ENCODE data around the gene TSHZ2.

TSHZ2 gene

DNA sequence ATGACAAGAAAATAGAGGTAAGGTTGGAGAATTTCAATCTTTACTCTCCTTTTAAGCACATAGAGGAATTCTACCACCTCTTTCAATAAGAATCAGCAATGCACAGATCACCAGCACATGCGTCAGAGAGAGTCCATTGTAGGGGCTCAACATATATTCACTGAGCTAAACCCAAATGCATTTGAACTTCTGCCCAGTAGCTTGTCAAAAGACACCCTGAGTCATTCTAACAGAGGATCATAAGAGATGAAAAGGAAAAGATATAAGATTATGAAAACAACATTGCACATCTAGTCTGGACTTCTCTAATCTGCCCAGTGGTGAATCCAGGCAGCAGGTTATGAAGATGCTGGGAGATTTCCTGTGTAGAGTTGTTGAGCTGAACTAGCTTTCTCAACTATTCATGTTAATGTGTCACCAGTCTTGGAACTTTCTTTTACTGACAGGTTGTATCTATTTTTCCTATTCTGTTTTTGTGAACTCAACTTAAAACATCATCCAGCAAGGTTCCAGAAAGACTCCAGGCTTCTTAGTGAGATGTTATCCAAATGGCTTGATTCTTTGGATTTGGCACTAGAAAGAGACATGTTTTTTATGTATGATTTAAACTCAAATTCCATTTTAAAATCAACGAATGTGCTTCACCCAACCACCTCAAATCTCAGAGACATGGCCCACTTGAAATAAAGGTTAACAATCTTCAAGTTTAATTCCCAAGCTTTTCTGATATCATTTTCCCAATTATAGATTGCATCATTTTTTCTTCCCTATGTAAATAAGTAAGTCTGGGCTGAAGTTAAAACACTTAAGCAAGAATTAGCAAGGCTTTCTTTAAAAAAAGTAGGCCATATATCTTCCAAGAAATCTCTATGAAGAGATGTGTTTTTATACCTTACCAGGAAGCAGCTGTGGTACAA, 89.3 kb downstream of the TSHZ2 start:
- DNase-seq (ENCODE audit: low read depth) = no peak

DNA sequence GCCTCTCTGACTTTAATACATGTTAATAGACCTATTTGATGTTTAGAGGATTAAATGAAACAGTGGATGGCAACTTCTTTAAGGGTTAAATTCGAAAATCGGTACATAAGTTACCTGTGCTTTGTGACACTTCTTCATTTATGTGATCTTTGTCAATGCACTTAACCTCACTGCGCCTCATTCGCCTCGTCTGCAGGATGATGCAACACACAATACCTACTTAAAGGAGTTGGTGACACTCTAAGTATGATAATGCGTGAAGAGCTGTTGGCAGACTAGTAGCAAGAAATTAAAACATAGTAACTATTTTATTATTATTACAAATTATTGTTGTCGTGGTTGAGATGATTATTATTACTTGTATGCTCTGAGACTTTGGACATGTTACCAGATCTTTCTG, 92.8 kb downstream of the TSHZ2 start:
- no peak for DNase-seq (ENCODE audit: low read depth)

- DNase-seq (ENCODE audit: low read depth) = no peak
Measured at GRCh38 chr20:53068241-53068640, 96.1 kb downstream of the TSHZ2 start.

DNA sequence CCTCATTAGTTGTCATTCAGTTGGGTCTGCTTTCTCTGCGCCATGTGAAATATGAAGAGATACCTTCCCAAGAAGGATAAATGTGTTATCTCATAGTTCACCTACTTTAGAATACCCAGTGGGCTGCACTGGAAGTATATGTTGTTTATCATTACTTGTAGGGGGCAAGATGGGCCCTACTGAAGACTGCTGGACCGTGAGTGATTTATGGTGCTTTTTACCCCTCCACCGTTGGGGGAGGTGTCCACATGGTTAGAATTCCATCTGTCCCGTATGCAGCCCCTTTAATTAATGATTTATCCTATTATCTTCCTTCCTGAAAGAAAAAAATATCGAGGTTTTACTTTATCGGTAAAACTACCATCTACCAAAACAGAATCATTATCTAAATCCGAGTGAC, 97.0 kb downstream of the TSHZ2 start:
- no peak for DNase-seq (ENCODE audit: low read depth)

- no peak for DNase-seq (ENCODE audit: low read depth)
Measured at GRCh38 chr20:53070224-53070623, 98.1 kb downstream of the TSHZ2 start.

DNA sequence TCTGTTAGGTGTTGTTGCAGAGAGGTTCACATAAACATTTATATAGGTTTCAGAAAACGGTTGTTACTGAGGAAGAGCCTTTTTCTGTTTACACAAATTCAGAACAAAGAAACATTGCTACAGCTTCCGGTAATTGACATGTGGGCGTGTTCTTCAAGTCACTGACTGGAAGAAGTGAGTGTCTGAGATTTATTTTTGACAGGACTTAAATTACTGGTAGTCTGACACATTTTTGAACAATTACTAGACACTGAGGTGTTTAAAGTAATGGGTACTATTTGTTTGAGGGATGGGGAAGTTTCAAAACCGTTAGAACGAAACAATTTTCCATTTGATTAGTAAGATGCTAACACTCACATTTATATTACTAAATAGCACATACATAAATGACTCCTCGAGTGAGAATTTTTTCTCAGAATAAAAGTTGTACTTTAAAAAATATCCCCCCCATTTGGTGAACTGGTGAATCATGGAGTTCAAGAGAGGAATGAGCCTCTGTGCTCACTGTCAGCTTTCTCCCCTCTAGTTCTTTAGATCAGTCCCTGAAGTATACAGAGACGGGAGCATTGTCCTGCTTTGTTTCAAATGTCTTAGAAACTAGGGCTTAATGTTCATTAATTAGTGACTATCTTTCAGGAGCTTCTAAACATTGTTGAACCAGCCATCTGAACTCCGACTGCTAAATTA, 98.7 kb downstream of the TSHZ2 start:
- DNase-seq (ENCODE audit: low read depth) = peak; percentile 12

GRCh38 chr20:53071833-53072232, 99.7 kb downstream of the TSHZ2 start:
- DNase-seq (ENCODE audit: low read depth) = no peak

DNA sequence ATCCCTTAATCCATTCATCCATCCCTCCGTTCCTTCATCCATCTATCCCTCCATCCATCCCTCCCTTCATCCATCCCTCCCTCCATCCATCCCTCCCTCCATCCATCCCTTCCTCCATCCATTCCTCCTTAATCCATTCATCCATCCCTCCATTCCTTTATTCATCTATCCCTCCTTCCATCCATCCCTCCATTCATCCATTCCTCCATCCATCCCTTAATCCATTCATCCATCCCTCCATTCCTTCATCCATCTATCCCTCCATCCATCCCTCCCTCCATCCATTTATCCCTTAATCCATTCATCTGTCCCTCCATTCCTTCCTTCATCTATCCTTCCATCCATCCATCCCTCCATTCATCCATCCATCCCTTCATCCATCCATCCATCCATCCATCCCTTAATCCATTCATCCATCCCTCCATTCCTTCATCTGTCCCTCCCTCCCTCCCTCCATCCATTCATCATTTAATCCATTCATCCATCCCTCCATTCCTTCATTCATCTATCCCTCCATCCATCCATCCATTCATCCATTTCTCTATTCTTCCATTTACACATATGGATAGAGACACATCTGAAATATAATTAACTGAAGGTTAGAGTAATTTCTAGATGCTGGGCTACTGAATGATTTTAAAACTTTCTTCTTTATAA, 100.9 kb downstream of the TSHZ2 start:
- DNase-seq (ENCODE audit: low read depth) = no peak

- DNase-seq (ENCODE audit: low read depth) = no peak
Measured at GRCh38 chr20:53073636-53074415, 101.7 kb downstream of the TSHZ2 start.

DNA sequence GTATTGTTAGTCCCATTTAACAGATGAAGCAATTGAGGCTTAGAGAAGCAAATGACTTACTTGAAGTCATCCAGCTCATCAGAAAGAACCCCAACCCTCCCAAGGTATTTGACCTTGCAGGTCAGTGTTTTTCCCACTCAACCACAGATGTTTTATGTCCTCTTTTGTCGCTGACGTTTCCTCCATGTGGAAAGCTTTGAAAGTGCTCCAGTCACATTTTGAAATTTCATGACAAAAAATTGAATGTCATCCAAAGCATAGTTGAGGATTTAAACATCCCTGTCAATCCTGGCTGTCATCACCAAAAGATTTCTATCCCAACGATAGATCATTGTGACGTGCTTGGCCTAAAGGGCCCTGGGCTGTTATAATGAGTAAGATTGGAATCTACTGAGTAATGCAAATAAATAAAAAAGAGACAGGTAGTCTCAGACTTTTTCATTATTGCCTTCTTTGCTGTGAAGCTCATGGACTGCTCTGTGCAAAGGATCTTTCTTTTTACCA, 102.7 kb downstream of the TSHZ2 start:
- DNase-seq (ENCODE audit: low read depth) = no peak

DNA sequence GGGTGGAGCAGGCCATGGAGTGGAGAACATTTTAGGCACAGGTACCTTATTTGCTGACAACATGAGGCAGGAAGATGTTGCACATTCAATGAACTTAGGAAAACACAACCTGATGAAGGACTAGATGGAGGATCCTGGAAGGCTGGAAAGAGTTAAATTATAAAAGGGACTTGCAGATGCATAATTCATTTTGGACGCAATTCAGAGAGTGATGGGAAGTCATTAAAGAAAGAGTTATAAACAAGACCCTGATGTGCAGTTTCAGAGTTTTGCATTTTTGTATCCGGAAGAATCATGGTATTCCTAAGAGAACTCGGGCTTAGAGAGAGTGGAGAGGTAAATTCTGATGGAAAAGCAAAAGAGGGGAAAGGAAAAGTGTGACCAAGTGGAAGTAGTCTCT, 104.5 kb downstream of the TSHZ2 start:
- no peak for DNase-seq (ENCODE audit: low read depth)

GRCh38 chr20:53077373-53078205, 105.4 kb downstream of the TSHZ2 start:
- peak; percentile 12 for DNase-seq (ENCODE audit: low read depth)

DNA sequence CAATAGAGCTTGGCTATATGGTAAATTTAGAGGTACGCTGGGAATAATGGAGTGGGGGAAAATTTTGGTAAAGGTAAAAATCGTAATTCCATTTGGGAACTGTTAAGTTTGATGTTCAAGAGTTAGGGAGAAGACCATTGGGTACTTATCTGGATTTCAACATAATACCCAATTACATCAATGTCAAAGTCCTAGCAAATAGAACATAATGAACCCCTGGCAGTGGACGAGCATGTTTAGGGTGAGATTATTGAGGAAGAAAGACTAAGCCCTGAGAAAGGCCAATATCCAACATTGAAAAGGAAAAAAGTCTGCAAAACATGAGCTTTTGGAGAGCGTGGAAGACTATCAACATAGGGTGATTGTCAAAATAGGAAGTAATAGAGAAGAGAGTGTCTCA, 106.6 kb downstream of the TSHZ2 start:
- DNase-seq (ENCODE audit: low read depth) = no peak

DNA sequence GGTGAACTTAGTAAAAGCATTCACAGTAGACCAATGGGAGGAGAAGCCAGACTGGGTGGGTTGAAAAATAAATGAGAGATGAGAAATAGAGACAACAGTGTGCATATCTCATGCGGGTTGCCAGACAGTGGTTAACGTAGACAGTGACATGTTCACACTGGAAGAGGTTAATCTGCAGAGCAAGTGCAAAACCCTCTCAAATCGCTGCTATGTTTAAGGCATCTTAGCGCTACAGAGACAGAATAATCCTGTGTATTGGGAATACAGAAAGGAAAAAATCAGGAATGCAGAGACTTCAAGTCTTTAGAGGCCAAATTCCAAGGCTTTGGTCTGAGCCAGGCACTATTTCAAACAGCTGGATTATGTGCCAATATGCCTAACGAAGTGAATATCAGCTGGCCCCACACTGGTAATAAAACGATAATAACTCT, 107.1 kb downstream of the TSHZ2 start:
- no peak for DNase-seq (ENCODE audit: low read depth)

DNA sequence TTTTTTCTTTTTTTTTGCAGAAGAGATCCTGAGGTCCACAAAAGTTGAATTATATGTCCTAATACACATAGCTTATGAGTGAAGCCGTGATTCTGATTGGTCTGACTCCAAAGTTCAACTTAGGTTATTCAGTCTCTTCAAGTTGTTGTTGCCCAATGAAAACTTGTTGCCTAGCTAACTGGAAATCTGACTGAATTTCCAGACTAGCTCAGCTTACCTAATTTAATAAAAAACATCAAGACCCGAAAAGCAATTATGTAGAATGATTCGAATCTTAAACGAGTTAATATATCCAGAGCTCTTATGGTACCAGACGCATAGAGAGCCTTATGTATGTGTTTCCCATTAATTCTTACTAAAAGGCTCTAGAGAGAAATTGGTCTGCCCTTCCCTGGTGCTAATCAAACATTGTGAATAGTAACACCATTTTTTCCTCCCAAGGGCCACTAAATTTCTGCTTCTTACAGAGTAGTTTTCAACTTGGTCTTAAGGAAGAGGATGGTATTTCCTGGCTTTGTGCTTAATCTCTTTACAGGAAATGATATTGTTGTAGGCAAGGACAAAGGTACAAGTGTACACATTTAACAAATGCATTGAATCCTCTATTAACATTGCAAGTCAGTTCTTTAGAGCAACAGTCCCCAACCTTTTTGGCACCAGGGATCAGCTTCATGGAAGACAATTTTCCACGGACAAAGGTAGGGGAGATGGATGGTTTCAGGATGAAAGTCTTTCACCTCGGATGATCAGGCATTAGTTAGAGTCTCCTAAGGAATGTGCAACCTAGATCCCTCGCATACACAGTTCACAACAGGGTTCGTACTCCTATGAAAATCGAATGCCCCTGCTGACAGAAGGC, 107.9 kb downstream of the TSHZ2 start:
- DNase-seq (ENCODE audit: low read depth) = no peak

GRCh38 chr20:53080687-53080962, 108.5 kb downstream of the TSHZ2 start:
- no peak for DNase-seq (ENCODE audit: low read depth)

GRCh38 chr20:53080969-53081871, 109.1 kb downstream of the TSHZ2 start:
- peak; percentile 75 for DNase-seq (ENCODE audit: low read depth)

DNA sequence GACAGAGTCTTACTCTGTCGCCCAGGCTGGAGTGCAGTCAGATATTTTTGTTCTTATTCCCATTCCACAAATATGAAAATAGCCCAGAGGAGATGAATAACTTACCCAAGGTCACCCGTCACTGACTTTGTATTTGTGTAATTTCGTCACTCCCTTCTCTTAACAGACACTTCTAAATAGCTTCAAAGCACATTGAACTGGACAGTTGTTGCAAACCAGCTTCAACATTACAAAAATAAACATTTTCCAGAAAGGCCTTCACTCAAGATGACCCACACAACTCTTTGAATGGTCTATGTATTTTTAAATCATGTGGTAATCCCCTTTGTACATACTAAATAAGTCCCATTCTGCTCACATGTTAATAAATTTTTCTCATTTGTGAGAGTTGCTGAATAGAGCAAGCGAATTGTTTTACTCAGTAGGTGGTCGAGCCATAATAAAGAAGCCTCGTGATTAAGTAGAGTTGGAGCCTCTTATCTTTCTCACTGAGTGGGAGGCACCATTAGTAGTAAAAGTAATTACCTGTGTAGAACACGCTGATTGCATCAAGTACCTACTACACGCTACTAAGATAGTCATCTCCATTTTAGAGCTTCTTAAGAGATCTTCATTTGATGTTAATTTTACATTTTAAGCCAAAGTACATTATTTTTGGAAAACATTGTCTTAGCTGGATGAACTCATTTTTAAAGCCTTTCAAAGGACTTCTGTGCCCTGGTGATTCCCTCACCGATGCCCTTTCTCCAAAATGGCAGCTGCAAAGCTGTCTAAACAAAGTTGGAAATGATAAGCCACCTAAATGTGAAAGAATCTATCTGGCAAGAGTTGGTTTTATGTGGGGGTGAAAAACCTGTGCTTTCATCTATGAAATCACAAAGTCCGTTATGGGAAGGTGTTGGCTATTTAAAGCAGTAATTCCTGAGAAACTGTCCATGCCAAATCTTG, 110.0 kb downstream of the TSHZ2 start:
- peak; percentile 47 for DNase-seq (ENCODE audit: low read depth)

Measured in iris pigment epithelial cell (primary cell).